GM18526 (cell line): ENCODE data around the gene ZNF497.
A peak's percentile ranks its signal among the peaks of the same experiment; 100 is the strongest.

Experiments
- POLR2A ChIP-seq: IDR thresholded peaks from 3 replicates; pipeline ENCODE4 v1.6.1; 2011; ENCODE audit not compliant: insufficient read length; ENCODE audit errors: extremely low read depth

The ZNF497 gene

GRCh38 chr19:58362272-58362994 is at the start of gene ZNF497:
ZNF497 (minus strand) TSS chr19:58362751; CDS start chr19:58357635, 5,116 bp downstream.
- peak; percentile 51 for TF ChIP-seq POLR2A

- no peak for TF ChIP-seq POLR2A
Measured at GRCh38 chr19:58409010-58409790, 46.6 kb upstream of the ZNF497 start.

DNA sequence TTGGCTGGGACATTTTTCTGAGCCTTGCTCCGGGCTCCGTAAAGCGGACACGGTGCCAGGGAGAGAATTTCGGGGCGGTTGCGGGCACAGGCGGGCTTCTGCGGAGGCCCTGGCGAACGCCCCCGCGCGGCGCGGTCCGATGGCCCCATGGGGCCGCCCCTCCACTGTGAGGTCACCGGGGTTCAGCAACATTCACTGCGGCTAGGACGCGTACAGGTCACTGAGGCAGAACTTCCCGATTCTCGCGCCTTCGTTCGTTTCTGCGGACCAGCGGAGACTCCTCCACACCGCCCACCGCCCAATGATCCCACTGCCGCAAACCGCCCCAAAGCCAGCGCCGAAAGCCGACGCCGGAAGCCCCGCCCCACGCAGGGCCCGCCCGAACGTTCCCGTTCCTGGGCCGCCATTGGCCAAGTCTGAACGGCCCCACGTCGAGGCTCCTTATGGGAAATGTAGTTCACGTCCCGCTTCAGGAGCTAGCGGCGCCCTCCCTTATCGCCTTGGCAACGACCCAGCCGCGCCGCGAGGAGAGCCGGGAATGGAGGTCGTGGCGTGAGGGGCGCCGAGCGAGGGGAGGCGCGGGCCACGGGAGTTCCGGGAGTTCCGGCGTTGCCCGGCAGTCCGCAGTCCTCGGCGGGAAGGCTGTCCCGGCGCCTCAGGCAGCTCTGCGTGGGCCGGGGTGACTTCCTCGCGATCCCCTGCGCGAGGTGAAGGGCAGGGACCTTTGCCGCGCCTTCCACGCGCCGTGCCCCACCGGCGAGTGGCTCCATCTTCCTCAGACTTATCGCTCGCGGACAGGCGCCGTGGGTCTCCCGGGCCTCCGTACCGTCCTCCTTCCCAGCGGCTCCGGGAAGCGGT is 45.8 kb upstream of the ZNF497 start, which contains the start of gene ZNF584:
ZNF584 (plus strand) TSS at position 498 of the 858 bp plus-strand sequence. CDS start 499 bp downstream, outside the sequence.
- TF ChIP-seq POLR2A, result peak; percentile 85

DNA sequence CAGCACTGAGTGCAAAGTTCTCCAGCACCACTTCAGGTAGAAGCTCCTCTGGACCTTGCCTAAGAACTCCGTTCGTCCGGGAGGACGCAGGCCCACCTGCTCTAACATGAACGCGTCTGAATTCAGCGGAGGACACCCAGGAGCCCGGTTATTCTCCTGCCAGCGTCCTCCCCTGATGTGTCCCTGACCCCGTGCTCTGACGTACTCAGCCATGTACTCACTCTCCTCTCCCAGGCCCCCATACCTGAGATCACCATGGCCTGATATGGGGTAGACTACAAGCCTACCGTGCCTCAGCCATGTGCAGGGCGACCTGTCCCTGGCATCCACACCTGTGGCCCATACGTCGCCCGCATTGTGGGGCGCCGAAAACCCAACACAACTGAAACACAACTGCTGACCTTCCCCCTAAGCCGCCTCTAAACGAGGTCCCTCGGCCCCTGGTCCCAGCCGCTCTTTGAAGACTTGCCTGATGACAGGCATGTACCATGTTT is 45.2 kb upstream of the ZNF497 start:
- TF ChIP-seq POLR2A, result no peak

DNA sequence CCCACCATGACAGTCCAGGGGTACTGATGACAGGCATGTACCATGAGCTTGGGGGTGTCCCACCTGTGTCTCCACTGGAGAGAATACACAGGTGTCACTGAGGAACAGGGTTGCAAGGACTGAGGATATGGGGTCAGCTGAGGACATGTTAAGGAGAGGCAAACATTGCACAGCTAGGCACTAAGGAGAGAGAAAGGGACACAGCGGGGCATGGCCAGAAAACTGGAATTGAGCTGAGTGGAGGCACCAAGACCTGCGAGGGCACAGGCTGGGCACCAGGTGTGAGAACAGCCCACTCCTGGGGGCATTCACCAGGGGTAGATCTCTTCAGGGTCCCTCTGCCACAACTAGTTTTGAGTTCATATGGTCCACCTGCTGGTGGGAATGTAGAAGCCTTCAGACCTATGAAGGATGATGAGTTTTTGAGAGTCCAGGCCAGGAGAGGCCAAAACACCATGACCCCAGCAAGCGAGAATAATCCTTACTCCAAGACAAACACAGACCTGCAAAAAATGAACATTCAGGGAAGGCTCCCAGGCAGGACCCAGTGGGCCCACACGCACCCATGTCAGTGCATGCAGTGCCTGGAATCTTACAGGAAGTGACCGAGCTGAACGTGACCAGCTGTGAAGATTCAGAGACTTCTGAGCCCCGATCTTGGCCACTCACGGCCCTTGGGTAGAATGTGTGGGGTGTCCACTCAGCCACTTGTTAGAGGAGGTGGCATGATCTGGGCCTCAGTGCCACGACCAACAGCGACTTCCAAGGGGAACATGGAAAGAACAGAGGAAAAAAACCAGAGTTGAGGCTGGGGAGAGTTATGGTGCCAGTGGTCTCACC is 44.5 kb upstream of the ZNF497 start:
- no peak for TF ChIP-seq POLR2A

GRCh38 chr19:58401840-58402421 is 39.4 kb upstream of the ZNF497 start:
- no peak for TF ChIP-seq POLR2A

GRCh38 chr19:58400916-58401839 is 38.6 kb upstream of the ZNF497 start:
- peak; percentile 84 for TF ChIP-seq POLR2A

DNA sequence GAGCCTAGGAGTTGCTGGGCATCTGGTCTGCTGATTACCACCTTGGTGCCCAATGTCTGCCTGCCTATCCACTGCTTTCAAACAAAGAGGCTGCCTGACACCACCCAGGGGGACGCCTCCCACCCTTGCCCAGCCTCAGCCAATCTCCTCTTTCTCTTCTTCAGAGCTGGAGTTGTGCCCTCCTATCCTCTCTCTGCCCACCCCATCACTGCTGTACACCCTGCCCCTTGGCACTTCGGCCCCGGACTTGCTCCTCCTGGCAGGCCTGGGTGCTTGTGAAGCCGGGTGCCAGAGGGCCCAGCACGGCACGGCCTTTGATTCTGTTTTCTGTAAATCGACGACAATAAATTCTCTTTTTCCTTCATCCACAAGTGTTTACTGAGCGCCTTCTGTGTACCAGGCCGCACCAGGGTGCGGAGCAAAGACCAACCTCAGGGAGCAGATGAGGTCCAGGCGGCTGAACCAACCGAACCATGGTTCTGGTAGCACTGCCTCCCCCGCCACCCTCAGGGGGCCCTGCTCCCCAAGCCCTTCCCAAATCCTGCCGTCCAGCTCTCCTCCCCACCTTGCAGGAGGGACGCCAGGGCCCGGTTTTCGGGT is 37.9 kb upstream of the ZNF497 start:
- TF ChIP-seq POLR2A, result no peak

DNA sequence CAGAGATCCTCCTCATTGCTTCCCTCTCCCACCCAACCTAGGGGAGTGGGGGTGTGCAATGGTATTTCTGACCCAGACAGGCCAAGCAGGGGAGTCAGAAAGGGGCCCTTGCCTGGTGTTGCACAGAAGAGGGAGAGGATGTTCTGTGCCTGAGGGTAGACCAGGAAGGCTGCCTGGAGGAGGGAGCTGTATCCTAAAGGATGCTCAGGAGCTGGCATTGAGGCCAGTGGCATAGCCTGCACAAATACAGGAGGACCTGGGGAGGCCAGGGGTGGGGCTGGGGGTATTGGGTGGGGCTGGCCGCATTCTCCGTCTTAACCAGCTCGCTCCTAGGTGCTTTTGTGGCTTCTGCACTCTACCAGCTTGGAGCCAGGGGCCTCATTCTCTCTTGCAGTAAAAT is 37.4 kb upstream of the ZNF497 start:
- TF ChIP-seq POLR2A, result no peak

DNA sequence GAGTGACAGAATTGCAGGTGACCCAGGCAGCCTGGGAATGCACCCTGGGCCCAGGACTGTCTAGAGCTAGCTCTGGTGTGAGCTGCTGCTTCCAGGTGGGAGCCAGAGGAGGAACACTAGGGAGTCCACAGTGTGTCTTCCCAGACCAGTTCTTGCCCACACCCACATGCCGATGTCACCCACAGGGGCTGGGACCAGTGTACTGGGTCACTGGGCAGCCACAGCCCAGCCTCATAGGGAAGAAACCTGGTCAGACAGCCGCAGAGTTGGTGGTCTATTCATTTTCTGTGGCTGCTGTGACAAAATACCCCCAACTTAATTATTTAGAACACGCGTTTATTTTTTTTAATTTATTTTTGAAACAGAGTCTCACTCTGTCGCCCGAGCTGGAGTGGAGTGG is 36.0 kb upstream of the ZNF497 start:
- TF ChIP-seq POLR2A, result no peak

DNA sequence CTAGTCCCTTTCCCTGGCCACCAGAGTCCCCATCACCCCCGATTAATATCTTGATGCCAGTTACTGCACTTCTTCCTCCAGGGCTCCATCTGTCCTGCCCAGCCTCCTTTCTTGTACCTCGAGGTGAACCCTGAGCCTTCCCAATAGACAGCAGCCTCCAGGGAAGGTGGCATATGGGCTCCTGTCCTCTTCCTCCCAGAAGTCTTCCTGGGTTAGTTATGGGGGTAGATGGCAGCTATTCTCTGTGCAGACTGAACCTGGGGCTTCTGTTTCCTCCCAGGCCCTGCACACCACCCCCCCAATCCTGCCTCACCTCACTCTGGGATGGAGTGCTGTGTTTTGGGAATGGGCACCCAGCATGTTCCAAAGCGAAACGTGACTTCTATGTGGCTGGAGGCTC is 35.5 kb upstream of the ZNF497 start:
- no peak for TF ChIP-seq POLR2A

DNA sequence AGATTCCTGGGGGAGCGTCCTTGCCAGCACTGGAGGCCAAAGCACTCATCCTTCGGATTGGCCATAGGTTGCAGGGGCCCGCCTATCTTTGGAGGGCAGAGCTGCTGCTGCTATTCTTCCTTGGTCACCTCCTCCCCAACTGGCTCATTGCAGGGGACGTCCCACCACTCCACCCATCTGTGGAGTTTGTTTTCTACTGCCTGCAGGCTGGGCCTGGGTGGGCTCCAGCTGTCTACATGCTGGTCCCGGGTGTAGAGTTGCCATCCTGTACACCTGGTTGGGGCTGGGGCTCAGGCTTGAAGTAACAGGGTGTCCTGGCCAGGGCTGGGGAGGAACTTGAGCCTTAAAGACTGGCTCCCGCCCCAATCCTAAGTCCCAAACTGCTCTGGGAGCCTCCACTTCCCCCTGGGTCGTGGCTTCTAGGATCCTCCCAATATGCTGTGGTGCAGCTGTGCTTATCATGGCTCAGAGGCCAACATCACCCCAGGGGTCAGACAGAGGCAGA is 35.0 kb upstream of the ZNF497 start:
- TF ChIP-seq POLR2A, result no peak
